PFSK-1 (cell line): Measurements from ENCODE around the gene KMT2D.

Source experiments
- FOXP2 ChIP-seq: optimal IDR thresholded peaks from 2 replicates; pipeline ENCODE3; 2011; ENCODE audit warnings: borderline replicate concordance, control low read depth, inconsistent platforms; ENCODE audit not compliant: insufficient read depth; ENCODE audit errors: extremely low read length, extremely low read depth
- POLR2AphosphoS5 ChIP-seq: IDR thresholded peaks from 2 replicates; pipeline ENCODE4 v1.6.1; 2012; ENCODE audit warnings: low read depth, mild to moderate bottlenecking, control low read depth, low read length, moderate library complexity
- REST ChIP-seq, 2 experiments: IDR thresholded peaks; 2 replicates each; pipeline versions ENCODE4 v1.6.1 to v1.8.0; 2011 to 2012; ENCODE audit warnings: low read depth in 2 of 2, low read length in 2 of 2, control low read depth in 1 of 2, inconsistent platforms in 1 of 2, mild to moderate bottlenecking in 1 of 2, moderate library complexity in 1 of 2; ENCODE audit not compliant: insufficient read depth in 1 of 2
- SIN3A ChIP-seq: IDR thresholded peaks from 2 replicates; pipeline ENCODE4 v1.6.1; 2012; ENCODE audit warnings: mild to moderate bottlenecking, low read length, moderate library complexity, borderline replicate concordance; ENCODE audit not compliant: insufficient read depth
- TAF1 ChIP-seq: IDR thresholded peaks from 2 replicates; pipeline ENCODE4 v1.6.1; 2012; ENCODE audit warnings: low read length, control low read depth, borderline replicate concordance; ENCODE audit not compliant: insufficient read depth

KMT2D gene

GRCh38 chr12:49044660-49045059 lies 15.9 kb downstream of the KMT2D start:
- TF ChIP-seq REST (IDR thresholded peaks at IDR 0.05; ENCODE audit: insufficient read depth in 1 of 2, low read depth in 2 of 2, low read length in 2 of 2), result no peak
- TF ChIP-seq SIN3A, result no peak
- TF ChIP-seq FOXP2, result no peak
- no peak for TF ChIP-seq POLR2AphosphoS5
- TF ChIP-seq TAF1, result no peak

DNA sequence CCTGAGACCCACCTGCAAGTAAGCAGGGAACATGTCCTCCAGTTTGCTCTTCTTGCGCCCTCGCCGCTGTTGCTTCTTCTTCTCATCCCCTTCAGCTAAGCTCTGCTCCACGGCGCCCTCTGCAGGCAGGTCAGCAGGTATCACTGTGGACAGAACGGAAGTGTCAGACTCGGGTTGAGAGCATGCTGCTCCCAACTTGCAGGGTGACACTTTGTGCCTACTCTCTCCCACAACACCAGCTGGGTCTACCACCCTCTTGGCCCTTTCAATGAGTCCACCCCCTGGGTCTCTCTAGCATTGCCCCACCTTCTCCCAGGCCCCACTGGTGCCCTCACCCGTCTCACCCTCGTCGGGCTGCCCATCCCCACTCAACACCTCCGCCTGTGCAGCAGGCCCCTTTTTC lies 16.7 kb downstream of the KMT2D start:
- TF ChIP-seq POLR2AphosphoS5 (no peak), SIN3A (no peak), REST (IDR thresholded peaks at IDR 0.05; ENCODE audit: insufficient read depth in 1 of 2, low read depth in 2 of 2, low read length in 2 of 2) (no peak), FOXP2 (no peak)

- no peak for TF ChIP-seq REST (IDR thresholded peaks at IDR 0.05; ENCODE audit: insufficient read depth in 1 of 2, low read depth in 2 of 2, low read length in 2 of 2)
- TF ChIP-seq TAF1, result no peak
- TF ChIP-seq FOXP2, result no peak
- no peak for TF ChIP-seq POLR2AphosphoS5
- no peak for TF ChIP-seq SIN3A
Observed at GRCh38 chr12:49043241-49043640, 17.4 kb downstream of the KMT2D start.

- TF ChIP-seq REST (IDR thresholded peaks at IDR 0.05; ENCODE audit: insufficient read depth in 1 of 2, low read depth in 2 of 2, low read length in 2 of 2) (no peak), FOXP2 (no peak), POLR2AphosphoS5 (no peak), SIN3A (no peak), TAF1 (no peak)
Observed at GRCh38 chr12:49041881-49042484, 18.6 kb downstream of the KMT2D start.
